ENCODE data around the gene STXBP1.

Gene STXBP1

GRCh38 chr9:127611899-127612790 lies at the start of gene STXBP1:
TSS of gene STXBP1 (plus strand) at chr9:127612277. CDS start at chr9:127612404, 127 bp downstream.
- Histone ChIP-seq H3K9ac (ENCODE audit: low read depth, low read length) (peak within 1 kb of the TSS; percentile 72), H3K4me1 (ENCODE audit: insufficient read depth, low read length) (peaks cover 45% of the 10 kb centered on the region), H3K27me3 (ENCODE audit: insufficient read depth, low read length, poor library complexity) (peaks cover 44% of the 10 kb centered on the region), H3K36me3 (ENCODE audit: insufficient read depth, low read length) (no peaks in the 10 kb centered on the region), H3K4me3 (ENCODE audit: low read depth in 1 of 2, low read length in 2 of 2) (peak within 1 kb of the TSS; percentile 53 to 65; a peak in 3 of 4 replicates), H2AFZ (ENCODE audit: low read depth, low read length) (peak within 1 kb of the TSS; percentile 92), H3K79me2 (ENCODE audit: insufficient read depth, low read length) (no peaks in the 10 kb centered on the region), H3K9me3 (ENCODE audit: insufficient read depth, low read length, severe bottlenecking) (no peaks in the 10 kb centered on the region), H3K4me2 (ENCODE audit: insufficient read depth, low read length) (peak within 1 kb of the TSS; percentile 96), H3K27ac (ENCODE audit: low read length) (peak within 1 kb of the TSS; percentile 52), H4K20me1 (ENCODE audit: insufficient read depth, low read length) (peaks cover 3% of the 10 kb centered on the region; the same call in 1 of the 2 replicates)
- ATAC-seq (ENCODE audit: insufficient read depth, low read depth) (peak; percentile 74), DNase-seq (peak; percentile 84)
- no peak for TF ChIP-seq EZH2 (IDR thresholded peaks at IDR 0.05; ENCODE audit: borderline replicate concordance, low read depth, low read length, severe bottlenecking)
- TF ChIP-seq, protein P1, sequence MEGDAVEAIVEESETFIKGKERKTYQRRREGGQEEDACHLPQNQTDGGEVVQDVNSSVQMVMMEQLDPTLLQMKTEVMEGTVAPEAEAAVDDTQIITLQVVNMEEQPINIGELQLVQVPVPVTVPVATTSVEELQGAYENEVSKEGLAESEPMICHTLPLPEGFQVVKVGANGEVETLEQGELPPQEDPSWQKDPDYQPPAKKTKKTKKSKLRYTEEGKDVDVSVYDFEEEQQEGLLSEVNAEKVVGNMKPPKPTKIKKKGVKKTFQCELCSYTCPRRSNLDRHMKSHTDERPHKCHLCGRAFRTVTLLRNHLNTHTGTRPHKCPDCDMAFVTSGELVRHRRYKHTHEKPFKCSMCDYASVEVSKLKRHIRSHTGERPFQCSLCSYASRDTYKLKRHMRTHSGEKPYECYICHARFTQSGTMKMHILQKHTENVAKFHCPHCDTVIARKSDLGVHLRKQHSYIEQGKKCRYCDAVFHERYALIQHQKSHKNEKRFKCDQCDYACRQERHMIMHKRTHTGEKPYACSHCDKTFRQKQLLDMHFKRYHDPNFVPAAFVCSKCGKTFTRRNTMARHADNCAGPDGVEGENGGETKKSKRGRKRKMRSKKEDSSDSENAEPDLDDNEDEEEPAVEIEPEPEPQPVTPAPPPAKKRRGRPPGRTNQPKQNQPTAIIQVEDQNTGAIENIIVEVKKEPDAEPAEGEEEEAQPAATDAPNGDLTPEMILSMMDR (IDR thresholded peaks at IDR 0.05; ENCODE audit: borderline replicate concordance, extremely low read depth, low read length, poor library complexity, severe bottlenecking): peak; percentile 3

DNA sequence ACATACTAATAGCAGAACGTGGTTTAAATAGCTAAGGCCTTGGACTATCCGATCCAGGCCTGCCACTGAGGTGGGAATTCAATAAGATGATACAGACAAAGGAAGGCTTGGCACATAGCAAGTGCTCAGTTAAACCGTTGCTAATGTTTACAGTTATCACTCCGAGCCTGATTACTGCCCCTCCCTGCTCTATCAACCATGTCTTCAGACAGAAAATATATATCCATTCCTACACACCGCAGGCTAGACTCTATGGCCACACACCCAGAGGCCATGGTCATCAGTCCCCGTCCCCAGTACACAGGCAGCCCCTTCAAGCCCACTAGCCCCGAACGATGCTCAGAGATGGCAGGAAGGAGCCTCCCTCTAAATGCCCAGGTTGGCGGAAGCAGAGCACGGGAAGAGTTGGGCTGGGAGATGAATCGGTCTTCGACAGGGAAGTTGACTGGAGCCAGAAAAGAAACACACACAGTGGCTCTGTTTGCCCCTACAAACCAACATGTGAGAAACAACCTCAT lies 49.7 kb upstream of the STXBP1 start:
- no peak overlapping the region for H3K9ac ChIP-seq (ENCODE audit: low read depth, low read length)
- no peaks in the 10 kb centered on the region for H3K9me3 ChIP-seq (ENCODE audit: insufficient read depth, low read length, severe bottlenecking)
- no peaks in the 10 kb centered on the region for H3K27me3 ChIP-seq (ENCODE audit: insufficient read depth, low read length, poor library complexity)
- no peak overlapping the region for H3K27ac ChIP-seq (ENCODE audit: low read length)
- H3K4me1 ChIP-seq (ENCODE audit: insufficient read depth, low read length): peaks cover 6% of the 10 kb centered on the region
- DNase-seq (no peak), ATAC-seq (ENCODE audit: insufficient read depth, low read depth) (no peak)
- no peaks in the 10 kb centered on the region for H3K79me2 ChIP-seq (ENCODE audit: insufficient read depth, low read length)
- no peak for TF ChIP-seq EZH2 (IDR thresholded peaks at IDR 0.05; ENCODE audit: borderline replicate concordance, low read depth, low read length, severe bottlenecking)
- TF ChIP-seq, protein P1 (IDR thresholded peaks at IDR 0.05; ENCODE audit: borderline replicate concordance, extremely low read depth, low read length, poor library complexity, severe bottlenecking): no peak
- no peak overlapping the region for H2AFZ ChIP-seq (ENCODE audit: low read depth, low read length)
- no peaks in the 10 kb centered on the region for H3K36me3 ChIP-seq (ENCODE audit: insufficient read depth, low read length)
- no peak overlapping the region for H3K4me2 ChIP-seq (ENCODE audit: insufficient read depth, low read length)
- H3K4me3 ChIP-seq (ENCODE audit: low read depth in 1 of 2, low read length in 2 of 2): no peak overlapping the region
- H4K20me1 ChIP-seq (ENCODE audit: insufficient read depth, low read length): no peaks in the 10 kb centered on the region

DNA sequence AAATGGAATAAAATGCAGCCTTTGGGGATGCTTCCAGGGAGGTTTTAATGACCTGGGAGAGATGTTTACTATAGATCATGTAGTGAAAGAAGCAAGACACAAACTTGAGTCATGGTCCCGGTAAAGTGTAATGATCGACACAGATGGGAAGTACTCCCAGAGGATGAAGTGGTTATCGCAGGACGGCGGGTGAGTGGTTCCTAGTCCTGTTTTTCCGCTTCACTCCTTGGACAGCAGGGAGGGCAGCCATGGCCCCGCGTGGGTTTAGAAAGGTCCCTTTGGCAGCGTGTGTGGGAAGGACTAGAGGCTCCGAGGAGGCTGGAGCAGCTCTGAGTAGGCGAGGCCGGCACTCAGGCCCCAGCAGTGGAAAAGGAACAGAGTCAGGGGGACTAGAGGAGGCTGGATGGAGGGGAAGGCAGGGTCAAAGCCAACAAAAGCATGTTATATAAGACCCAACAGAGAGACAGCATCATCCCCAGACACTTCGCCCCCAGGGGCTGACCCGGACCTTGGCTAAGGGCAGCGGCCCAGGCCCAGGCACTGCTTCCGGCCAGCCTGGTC lies 49.2 kb upstream of the STXBP1 start:
- H3K9ac ChIP-seq (ENCODE audit: low read depth, low read length): no peak overlapping the region
- no peaks in the 10 kb centered on the region for H3K9me3 ChIP-seq (ENCODE audit: insufficient read depth, low read length, severe bottlenecking)
- H3K79me2 ChIP-seq (ENCODE audit: insufficient read depth, low read length): no peaks in the 10 kb centered on the region
- TF ChIP-seq, protein P1 (IDR thresholded peaks at IDR 0.05; ENCODE audit: borderline replicate concordance, extremely low read depth, low read length, poor library complexity, severe bottlenecking): no peak
- no peak for TF ChIP-seq EZH2 (IDR thresholded peaks at IDR 0.05; ENCODE audit: borderline replicate concordance, low read depth, low read length, severe bottlenecking)
- DNase-seq (no peak), ATAC-seq (ENCODE audit: insufficient read depth, low read depth) (no peak)
- no peak overlapping the region for H3K4me3 ChIP-seq (ENCODE audit: low read depth in 1 of 2, low read length in 2 of 2)
- no peak overlapping the region for H2AFZ ChIP-seq (ENCODE audit: low read depth, low read length)
- H4K20me1 ChIP-seq (ENCODE audit: insufficient read depth, low read length): no peaks in the 10 kb centered on the region
- H3K27me3 ChIP-seq (ENCODE audit: insufficient read depth, low read length, poor library complexity): no peaks in the 10 kb centered on the region
- H3K4me1 ChIP-seq (ENCODE audit: insufficient read depth, low read length): no peaks in the 10 kb centered on the region
- no peak overlapping the region for H3K27ac ChIP-seq (ENCODE audit: low read length)
- H3K36me3 ChIP-seq (ENCODE audit: insufficient read depth, low read length): no peaks in the 10 kb centered on the region
- no peak overlapping the region for H3K4me2 ChIP-seq (ENCODE audit: insufficient read depth, low read length)

Measured in DND-41 (cell line).